Stimulated activated CD8-positive, alpha-beta memory T cell treated with anti-CD3 and anti-CD28 coated beads, Interleukin-12 subunit alpha, Interleukin-12 subunit beta, amount 100 ng/mL, for 4 hours (primary cell): ENCODE results near the gene ZNF22.
"Not testable (repeated sequence)": the region's sequence is repeated elsewhere in the genome, so short reads cannot be mapped to it uniquely, and the experiment has no call there.

Experiments
- DNase-seq: peaks from one replicate; pipeline ENCODE4 v3.0.0-alpha.2; 2020; ENCODE audit warnings: low read depth

Gene ZNF22

DNA sequence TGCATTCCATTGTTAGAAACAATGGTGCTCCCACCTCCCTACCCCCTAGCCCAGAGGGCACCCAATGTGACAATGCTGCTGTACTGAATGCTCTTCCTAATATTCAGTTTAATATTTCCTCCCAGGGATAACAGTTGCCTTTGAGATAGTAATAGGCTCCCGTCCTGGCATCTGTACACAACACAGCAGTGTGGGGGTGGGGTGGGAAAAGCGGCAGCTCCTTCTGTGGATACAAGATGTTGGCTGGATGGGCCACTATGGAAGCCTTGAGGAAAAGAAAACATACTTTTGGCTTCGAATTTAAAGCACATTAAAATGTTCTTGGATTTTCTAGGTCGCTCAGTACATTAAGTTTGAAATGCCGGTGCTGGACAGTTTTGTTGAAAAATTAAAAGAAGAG, 9.2 kb upstream of the ZNF22 start:
- no peak for DNase-seq

DNA sequence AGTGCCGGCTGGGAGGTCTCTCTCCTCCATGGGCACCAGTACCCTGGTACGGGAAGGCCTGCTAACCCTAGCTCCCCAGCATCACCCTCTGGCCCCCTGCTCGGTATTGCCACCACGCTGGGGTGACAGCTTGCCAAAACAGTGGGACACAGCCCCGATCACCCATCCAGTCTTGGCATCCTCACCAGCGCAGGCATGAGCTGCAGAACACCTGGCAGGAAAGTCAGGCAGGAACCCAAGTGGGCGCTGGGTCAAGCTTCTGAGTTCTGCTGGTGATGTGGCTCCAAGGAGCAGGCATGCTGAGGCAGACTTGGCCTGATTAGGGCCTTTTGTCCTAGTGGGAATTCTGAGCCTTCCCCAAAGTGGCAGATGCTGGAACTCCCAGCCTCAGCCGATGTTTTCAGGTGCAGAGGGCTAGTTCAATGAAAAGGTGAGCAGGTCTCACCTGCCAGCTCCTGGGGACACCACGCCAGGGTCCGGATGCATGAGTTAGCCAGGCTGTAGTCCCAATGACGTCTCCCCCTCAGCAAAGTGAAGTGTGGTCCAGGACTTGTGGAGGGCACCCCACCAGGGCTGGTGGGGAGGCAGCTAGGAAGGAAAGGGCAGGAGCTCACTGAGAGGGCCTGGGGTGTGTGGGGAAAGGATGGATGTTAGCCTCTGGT, 8.5 kb upstream of the ZNF22 start:
- DNase-seq = no peak

DNA sequence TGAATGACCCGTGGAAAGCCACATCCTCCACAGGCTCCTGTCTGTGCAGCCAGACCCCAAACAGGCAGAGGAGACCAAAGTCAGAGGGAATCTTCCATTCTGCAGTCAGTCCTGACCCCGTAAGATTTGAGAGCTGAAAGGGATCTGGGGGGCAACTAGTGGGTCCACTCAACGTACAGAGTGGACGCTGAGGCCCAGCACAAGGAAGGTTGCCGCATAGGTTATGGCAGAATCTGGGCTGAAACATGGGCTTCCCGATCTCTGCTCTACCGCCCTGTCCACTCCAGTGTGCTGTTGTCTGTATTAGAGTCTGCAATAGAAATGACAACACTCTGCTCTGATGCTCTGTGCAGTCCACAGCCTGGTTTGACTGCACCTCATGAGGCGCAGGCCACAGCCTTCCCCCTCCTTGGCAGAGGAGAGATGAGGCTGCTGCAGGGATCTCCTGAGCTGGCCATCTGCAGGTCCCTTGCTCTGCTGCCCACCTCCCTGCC, 7.9 kb upstream of the ZNF22 start:
- DNase-seq = no peak

DNA sequence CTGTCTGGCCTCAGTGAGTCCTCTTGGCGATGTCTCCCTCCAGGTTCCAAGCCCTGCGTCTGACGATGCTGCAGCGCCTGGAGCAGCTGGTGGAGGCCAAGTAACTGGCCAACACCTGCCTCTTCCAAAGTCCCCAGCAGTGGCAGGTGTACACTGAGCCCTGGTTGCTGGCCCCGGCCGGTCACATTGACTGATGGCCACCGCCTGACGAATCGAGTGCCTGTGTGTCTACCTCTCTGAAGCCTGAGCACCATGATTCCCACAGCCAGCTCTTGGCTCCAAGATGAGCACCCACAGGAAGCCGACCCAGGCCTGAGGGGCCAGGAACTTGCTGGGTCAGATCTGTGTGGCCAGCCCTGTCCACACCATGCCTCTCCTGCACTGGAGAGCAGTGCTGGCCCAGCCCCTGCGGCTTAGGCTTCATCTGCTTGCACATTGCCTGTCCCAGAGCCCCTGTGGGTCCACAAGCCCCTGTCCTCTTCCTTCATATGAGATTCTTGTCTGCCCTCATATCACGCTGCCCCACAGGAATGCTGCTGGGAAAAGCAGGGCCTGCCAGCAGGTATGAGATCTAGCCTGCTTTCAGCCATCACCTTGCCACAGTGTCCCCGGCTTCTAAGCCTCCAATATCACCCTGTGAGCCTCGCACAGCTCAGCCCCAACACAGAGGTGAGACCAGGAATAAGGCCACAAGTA, 7.3 kb upstream of the ZNF22 start:
- DNase-seq = no peak

DNA sequence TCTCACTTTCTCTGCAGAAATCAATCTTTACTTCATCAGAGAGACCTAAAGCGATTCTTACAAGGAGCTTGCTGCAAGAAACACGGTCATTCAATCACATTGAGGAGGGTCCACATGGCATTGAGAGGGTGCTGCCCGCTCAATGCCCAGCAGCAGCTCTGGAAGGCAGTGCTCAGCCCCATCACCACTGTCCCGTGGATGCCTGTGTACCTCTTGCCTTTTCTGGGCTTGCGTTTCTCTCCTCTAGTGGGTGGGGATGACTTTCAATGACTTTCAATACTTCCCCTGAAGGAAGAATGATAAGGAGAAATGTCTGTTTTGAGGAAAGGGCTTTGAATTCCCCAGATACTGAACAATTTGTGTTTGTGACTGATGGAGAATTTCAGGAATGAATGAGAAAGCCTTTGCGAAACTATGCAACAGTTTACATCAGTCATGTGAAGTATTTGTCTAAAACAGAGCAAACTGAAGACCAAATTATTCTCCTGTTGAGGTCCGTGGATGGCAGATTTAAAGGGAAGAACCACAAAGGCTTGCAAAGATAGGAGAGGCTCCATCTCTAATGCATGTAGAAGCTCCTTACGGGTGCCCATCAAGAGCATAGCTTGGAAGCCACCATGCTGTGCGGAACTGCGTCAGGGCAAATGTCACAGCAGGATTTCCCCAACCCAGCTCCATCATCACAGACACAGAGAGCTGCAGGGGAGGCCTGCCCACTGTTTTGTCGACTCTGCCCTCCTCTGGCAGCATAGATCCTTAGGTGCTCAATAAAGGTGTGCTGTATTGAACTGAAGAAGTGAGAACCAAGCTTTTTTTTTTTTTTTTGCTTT, 6.6 kb upstream of the ZNF22 start:
- DNase-seq = no peak

DNA sequence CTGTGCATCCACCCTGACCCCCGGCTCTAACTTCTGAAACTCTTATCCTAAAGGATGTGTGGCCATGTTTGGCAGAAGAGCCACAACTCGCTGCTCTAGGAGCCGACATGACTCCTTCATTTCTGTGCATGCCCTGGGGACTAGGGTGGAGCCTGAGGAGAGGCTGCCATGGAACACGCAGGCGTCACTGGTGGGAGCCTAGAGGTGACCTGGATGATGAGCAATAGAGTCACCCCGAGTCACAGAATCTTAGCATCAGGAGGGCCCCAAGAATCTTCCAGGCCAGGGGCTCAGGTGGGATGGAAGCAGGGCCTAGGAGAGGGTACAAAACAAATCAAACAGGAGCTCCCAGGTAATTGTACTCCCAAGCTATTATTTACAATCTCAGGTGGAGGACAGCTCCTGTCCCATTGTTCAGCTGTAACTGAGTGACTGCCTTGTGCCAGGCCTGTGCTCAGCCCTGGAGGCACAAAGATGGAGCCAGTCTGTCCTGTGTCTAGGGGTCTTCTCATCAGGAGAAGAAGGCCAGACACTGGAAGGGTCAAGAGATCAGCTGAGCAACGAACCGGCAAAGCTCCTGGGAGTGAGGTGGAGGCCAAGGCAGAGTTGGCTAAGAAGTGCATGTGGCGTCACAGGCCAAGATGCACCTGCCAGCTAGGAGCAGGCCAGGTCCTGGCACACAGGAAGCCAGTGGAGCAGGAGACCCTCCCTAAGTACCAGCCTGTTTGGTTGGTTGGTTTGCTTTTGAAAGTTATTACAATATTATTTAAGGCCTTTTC, 5.8 kb upstream of the ZNF22 start:
- no peak for DNase-seq

DNA sequence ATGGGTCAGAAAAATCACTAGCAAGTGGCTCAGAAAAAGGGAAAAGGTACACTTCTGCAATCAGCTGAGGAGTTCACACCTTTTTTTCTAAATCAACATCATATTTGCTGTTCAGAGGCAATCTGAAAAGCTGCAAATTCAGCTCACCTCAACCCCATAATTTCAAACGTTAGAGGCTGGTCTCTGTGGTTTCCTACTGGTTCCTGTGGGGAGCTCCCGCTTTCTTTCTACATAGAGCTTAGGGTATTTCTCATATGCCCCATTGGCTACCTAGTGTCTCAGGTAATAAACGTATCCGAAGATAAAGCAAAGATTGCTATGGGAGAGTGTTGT, 5.2 kb upstream of the ZNF22 start:
- no peak for DNase-seq

DNA sequence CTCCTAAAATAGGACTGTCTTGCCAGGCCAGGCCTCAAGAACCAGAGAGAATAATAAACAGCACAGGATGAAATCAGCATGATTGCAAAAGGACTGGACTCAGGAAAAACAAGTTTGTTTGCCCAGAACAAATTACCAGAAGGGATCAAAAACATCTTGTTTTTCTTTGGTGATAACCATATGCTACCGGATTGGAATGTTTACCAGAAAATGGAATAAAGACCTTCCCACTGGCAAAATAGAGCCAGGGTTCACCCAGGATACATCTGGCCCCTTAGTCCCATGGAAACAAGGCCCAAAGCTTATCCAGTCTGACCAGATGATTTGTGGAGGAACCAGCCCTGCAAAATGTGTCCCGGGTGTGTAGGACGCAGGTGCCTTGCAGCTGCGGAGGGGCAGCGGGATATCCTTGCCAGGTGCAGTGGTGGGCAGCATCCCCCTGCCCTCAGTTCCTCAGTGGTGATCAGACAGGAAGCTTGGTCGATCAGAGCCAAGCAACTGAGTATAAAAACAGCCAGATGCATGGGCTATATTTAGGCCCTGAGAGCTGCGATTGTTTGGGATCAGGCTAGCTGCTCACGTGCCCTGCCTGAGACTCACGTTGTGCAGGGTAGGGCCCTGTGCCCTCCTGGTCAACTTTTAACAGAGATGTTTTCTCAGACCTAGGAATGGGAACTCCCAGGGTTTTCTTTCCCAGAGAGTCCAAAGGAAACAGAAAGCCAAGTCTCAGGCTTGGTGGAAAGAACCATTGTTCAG, 4.6 kb upstream of the ZNF22 start:
- no peak for DNase-seq

DNA sequence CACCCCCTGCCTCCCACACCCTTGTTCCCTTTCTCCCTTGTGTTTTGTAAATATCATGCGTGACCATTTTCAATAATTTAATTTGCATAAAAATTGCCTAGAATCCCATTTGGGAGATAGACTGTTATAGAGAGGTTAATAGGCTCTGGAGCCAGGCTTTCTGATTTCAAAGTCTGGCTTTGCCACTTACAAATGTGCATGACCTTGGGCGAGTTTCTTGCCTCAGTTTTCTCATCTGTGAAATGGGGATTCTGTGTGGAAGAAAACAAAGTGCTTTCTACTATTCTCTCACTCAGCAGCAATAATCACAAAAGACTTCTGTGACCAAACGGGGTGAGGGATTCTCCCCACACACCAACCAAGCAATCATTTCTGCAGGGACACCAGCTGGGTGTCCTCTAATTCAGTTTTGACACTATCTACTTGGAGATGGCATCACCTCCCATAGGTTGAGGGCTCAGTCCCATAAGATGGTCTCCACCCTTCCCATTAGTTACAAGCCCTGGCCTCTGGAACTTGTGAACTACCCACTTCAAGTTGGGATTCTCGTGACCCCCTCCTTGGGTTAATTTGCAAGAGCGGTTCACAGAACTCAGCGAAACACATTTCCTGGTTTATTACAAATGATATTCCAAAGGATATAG, 3.5 kb upstream of the ZNF22 start:
- DNase-seq = no peak

DNA sequence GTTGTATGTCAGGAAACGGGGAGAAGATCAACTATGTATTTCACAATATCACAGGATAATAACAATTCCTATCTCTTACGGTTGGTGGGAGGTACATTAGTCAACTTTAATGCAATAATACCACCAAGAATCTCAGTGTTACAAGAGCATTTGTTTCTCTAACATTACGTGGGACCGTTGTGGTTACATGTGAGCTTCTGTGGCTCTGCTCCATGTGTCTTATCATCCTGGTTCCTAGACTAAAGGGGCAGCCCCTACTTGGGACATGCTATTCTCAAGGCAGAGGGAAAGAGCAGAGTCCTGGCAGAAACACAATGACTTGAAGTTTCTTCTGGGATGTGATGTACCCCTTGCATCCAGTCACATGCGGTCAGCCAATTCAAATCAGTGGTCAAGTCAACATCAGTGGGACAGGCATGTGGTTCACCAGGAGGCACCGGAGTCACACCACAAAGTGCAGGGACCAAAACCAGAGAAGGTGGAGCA, 2.5 kb upstream of the ZNF22 start:
- no peak for DNase-seq

DNA sequence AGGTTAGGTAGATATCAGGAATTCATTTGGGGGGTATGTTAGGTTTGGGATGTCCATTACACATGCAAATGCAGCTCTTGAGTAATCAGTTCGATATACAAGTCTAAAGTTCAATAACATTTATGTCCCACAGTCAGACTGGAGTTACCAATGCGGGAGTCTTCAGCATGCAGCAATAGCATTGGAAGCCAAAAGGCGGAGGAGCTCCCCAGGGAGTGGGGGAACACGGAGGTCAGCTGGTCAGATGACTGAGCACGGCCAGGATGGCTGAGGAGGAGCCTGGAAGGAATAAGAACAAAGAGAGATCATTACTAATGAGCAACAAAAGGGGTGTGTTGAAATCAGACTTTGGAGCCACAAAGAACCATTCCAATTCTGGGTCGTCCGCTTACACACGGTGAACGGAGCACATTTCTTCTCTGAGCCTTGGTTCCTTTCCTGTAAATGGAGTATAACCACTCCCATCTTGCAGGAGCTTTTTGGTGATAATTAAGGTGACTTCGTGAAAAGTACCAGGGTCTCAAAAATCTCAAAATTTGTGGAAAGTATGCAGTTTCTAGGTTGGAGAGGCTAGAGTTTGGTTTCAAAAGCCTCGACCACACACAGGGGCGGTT, 478 bp upstream of the ZNF22 start:
- no peak for DNase-seq

DNA sequence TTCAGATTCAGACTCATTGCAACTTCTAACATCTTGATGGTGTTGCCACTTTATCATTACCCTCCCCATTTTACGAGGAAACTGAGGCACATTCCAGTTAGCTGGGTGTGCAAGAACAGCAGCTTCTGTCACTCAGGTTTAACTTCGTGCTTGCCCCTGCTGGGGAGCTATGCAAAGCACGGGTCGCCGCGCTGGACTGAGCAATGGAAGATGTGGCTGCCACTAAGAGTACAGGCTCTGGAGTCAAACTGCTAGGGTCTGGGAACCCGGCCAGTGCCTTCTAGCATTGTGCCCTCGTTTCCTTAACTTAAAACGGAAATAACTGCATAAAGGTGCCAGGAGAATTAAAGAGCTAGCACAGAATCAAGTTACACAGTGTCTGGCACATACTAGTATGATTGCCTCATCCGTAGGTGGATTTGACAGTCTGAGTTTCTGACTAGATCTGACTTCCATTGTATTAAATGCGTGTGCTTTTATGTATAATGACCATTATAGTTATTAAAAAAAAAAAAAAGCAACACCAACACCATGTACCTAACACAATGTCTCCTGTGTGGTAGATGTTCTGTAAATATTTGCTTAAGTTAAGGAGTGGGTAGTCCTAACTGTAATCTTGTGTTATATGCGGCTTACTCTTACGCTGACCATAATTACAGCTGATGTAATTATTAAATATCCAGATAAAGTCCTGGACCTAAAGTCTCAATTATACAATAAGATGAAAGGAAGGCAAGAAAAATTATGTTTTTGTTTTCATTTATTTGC, 842 bp downstream of the ZNF22 start:
- DNase-seq = peak; percentile 32

DNA sequence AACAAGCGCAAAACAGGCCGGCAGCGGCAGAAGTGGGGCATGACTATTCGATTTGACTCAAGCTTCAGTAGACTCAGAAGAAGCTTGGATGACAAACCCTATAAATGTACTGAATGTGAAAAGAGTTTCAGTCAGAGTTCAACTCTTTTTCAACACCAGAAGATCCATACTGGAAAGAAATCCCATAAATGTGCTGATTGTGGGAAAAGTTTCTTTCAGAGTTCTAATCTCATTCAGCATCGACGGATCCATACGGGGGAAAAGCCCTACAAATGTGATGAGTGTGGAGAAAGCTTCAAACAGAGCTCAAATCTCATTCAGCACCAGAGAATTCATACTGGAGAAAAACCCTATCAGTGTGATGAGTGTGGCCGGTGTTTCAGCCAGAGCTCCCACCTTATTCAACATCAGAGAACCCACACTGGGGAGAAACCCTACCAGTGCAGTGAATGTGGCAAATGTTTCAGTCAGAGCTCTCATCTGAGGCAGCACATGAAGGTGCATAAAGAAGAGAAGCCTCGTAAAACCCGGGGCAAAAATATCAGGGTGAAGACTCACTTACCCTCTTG, 2.8 kb downstream of the ZNF22 start:
- no peak for DNase-seq

DNA sequence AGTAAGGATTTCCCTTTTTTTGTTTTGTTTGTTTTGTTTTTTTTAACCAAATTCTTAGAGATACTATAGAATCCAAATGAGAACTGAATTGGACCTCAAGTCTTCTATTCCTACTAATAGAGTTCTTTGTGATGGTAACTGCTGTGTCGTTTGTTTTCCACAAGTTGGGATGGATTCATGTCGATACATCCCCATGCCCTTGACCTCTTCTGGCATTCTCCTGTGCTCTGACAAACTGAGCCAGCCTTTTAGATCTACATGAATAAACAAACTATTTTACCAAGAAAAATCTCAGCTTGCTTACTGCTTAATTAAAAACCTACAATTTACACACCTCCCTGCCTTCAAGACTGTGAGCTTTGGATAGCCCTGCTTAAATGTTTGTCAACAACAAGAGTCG, 3.9 kb downstream of the ZNF22 start:
- no peak for DNase-seq

DNA sequence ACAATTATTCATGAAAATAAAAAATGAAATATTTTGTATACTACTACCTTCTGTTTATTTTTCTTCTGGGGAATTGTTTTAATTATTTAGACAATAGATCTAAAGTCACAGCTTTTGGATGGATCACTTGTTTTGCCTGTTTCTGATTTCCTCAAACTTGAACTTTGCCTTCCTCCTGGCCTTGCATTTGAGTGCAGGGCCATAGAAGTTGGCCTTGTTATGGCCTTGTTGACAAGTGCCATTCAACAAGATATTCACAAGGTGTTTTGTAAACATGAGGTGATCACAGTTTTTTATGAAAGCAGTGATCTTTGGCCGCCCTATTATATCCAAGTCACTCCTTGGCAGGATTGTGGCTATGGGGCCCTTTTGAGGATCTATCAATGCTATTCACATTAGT, 4.6 kb downstream of the ZNF22 start:
- DNase-seq = no peak

DNA sequence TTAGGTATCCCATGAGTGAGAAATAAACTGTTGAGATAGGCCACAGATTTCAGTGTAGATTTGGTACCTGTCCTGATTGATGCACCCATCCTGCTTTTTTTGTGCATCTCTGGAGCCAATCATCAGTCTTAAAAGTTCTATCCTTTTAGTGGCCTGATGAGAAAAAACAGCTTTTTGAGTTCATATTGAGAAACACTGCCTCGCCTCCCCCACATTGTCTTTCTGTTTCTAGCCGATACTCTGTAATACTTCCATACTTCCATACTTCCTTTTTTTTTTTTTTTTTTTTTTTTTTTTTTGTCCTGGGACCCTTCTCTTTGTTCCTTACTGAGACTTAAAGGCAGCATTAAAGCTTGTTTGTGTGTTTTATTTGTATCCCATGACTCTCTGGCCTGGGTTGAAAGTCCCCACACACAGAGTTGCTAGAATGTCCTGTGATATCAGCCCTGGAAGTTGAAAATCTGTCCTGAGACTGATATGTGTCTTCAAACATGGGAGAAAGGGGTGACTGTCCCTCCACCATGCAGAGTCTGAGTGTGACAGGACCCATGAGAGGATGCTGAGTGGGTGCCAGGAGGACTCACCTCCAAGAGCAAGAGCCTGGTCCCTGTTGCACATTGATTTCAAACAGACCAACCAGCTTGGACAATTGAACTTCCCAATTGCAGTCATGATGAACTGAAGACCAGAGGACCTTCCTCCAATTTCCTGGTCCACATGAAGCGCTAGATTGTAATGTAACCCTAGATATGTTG, 5.7 kb downstream of the ZNF22 start:
- no peak for DNase-seq

DNA sequence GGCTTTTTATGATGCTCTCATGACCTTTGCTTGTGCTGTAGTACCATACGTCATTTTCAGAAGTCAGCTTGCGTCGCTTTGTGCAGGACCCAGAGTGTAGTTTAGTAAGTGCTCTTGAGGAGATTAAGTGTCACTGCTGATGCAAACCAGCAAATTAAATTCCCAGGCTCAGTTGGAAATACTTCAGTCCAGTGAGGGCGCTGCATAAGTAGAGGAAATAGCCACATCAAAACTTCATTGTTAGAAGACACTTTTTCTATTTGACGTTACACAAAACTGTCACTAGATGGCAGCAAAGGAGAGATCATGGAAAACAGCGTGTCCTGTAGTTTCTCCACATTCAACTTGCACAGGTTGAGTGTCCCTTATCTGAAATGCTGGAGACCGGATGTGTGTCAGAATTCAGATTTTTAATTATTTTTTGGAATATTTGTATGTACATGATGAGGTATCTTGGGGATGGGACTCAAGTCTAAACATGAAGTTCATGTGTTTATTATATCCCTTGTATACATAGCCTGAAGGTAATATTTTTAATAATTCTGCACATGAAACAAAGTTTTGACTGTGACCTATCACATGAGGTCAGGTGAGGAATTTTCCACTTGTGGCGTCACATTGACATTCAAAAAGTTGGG, 7.9 kb downstream of the ZNF22 start:
- DNase-seq = no peak

DNA sequence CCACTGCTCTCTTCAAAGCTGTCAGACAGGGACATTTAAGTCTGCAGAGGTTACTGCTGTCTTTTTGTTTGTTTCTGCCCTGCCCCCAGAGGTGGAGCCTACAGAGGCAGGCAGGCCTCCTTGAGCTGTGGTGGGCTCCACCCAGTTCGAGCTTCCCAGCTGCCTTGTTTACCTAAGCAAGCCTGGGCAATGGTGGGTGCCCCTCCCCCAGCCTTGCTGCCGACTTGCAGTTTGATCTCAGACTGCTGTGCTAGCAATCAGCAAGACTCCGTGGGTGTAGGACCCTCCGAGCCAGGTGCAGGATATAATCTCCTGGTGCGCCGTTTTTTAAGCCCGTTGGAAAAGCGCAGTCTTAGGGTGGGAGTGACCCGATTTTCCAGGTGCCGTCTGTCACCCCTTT, 13.8 kb downstream of the ZNF22 start:
- DNase-seq = not testable (repeated sequence)
